NCI-H2107 (cell line): ENCODE results near the gene STEEP1.

Experiments used
- DNase-seq: peaks from one replicate; lab custom pipeline; 2025; lab: John Stamatoyannopoulos, UW

The STEEP1 gene

GRCh38 chrX:119488749-119489148 lies 76.5 kb downstream of the STEEP1 start:
- DNase-seq: no peak
